Naive thymus-derived CD4-positive, alpha-beta T cell (primary cell): Measurements from ENCODE around the gene JMJD7. TPM values are rescaled to one million over a fixed set of nuclear protein-coding genes. Genes with fewer than 3 reads are reported as not detected.

Experiments
- ATAC-seq: fragments of 150-1000 bp; cut with Tn5 transposase; 2 replicates; pipeline ENCODE4 v1.10.0; 2021; ENCODE audit warnings: mild to moderate bottlenecking, moderate library complexity
- CTCF ChIA-PET: fragments of 350-600 bp; sonication (Branson Sonifier 250); formaldehyde crosslinking; loops from one replicate; lab custom pipeline; 2021; ENCODE audit warnings: antibody characterized with exemption; lab: Charles Lee
- POLR2A ChIA-PET: fragments of 350-600 bp; sonication (Branson Sonifier 250); formaldehyde crosslinking; loops from one replicate; lab custom pipeline; 2021; ENCODE audit warnings: antibody characterized with exemption, inconsistent platforms; lab: Charles Lee
- DNase-seq, 9 donors: peaks; one replicate each; pipeline versions ENCODE4 v3.0.0 to v3.0.0-alpha.2; 2020 to 2022; ENCODE audit warnings: mixed read lengths in 1 of 9
- H3K27ac ChIP-seq: one replicate; pipeline ENCODE4 v1.7.0; 2013; ENCODE audit warnings: mild to moderate bottlenecking, low read depth, low read length, moderate library complexity
- H3K27me3 ChIP-seq, 2 donors: one replicate each; pipeline ENCODE4 v1.7.0; 2013; ENCODE audit warnings: low read length in 2 of 2, mild to moderate bottlenecking in 2 of 2, moderate library complexity in 2 of 2; ENCODE audit not compliant: control insufficient read depth in 2 of 2, insufficient read depth in 2 of 2
- H3K36me3 ChIP-seq, 3 experiments: 1 replicate in 2 of 3; 2 replicates in 1 of 3; pipeline ENCODE4 v1.7.0; 2013; ENCODE audit warnings: low read length in 3 of 3, mild to moderate bottlenecking in 3 of 3, moderate library complexity in 1 of 3; ENCODE audit not compliant: insufficient read depth in 3 of 3, control insufficient read depth in 2 of 3
- H3K4me1 ChIP-seq, 2 donors: one replicate each; pipeline ENCODE4 v1.7.0; 2013; ENCODE audit warnings: low read length in 2 of 2, mild to moderate bottlenecking in 2 of 2, moderate library complexity in 1 of 2; ENCODE audit not compliant: control insufficient read depth in 2 of 2, insufficient read depth in 2 of 2
- H3K4me3 ChIP-seq: 2 replicates; pipeline ENCODE4 v1.7.0; 2013; ENCODE audit warnings: mild to moderate bottlenecking, low read length
- H3K9me3 ChIP-seq, 3 experiments: 1 replicate in 2 of 3; 2 replicates in 1 of 3; pipeline ENCODE4 v1.7.0; 2013; ENCODE audit warnings: low read length in 3 of 3; ENCODE audit not compliant: control insufficient read depth in 2 of 3
- H3K27ac Mint-ChIP-seq, 9 donors: one replicate each; pipeline ENCODE4 v1.8.0; 2020 to 2022; ENCODE audit warnings: mixed read lengths in 9 of 9, mild to moderate bottlenecking in 8 of 9, moderate library complexity in 5 of 9, inconsistent platforms in 2 of 9
- H3K27me3 Mint-ChIP-seq, 5 donors: one replicate each; pipeline ENCODE4 v1.8.0; 2021 to 2022; ENCODE audit warnings: mixed read lengths in 5 of 5, mild to moderate bottlenecking in 1 of 5
- H3K36me3 Mint-ChIP-seq, 5 donors: one replicate each; pipeline ENCODE4 v1.8.0; 2020 to 2022; ENCODE audit warnings: mixed read lengths in 5 of 5, mild to moderate bottlenecking in 3 of 5, inconsistent platforms in 1 of 5
- H3K4me1 Mint-ChIP-seq, 7 donors: one replicate each; pipeline ENCODE4 v1.8.0; 2020 to 2022; ENCODE audit warnings: mixed read lengths in 7 of 7, mild to moderate bottlenecking in 3 of 7, inconsistent platforms in 1 of 7
- H3K4me3 Mint-ChIP-seq, 10 donors: one replicate each; pipeline ENCODE4 v1.8.0; 2020 to 2022; ENCODE audit warnings: mild to moderate bottlenecking in 10 of 10, mixed read lengths in 10 of 10, moderate library complexity in 6 of 10, inconsistent platforms in 2 of 10
- H3K9me3 Mint-ChIP-seq, 11 donors: one replicate each; pipeline ENCODE4 v1.8.0; 2020 to 2022; ENCODE audit warnings: mixed read lengths in 11 of 11, mild to moderate bottlenecking in 4 of 11, inconsistent platforms in 1 of 11, moderate library complexity in 1 of 11
- intact Hi-C, 2 donors: fragments of 100-400 bp; cut with micrococcal nuclease; formaldehyde crosslinking; loops; one replicate each; pipeline ENCODE4 v1.15.1; 2023
- polyA plus RNA-seq, 2 donors: library from polyadenylated mRNA; unstranded; fragments of 300-500 nt; fragmentation: Illumina TruSeq; gene quantifications; one replicate each; pipeline ENCODE4 v1.2.3, GENCODE V29; 2021
- total RNA-seq, 6 experiments: library from RNA in 5 of 6; stranded (reverse) in 5 of 6; gene quantifications; 1 replicate in 5 of 6; 2 replicates in 1 of 6; pipeline ENCODE4 v1.2.3 and lab custom pipeline; 2021 to 2026

Gene JMJD7
- total and polyA plus RNA-seq, 7 experiments from 2014 or later, result 22.4 to 83.7 (median 36.4) TPM

DNA sequence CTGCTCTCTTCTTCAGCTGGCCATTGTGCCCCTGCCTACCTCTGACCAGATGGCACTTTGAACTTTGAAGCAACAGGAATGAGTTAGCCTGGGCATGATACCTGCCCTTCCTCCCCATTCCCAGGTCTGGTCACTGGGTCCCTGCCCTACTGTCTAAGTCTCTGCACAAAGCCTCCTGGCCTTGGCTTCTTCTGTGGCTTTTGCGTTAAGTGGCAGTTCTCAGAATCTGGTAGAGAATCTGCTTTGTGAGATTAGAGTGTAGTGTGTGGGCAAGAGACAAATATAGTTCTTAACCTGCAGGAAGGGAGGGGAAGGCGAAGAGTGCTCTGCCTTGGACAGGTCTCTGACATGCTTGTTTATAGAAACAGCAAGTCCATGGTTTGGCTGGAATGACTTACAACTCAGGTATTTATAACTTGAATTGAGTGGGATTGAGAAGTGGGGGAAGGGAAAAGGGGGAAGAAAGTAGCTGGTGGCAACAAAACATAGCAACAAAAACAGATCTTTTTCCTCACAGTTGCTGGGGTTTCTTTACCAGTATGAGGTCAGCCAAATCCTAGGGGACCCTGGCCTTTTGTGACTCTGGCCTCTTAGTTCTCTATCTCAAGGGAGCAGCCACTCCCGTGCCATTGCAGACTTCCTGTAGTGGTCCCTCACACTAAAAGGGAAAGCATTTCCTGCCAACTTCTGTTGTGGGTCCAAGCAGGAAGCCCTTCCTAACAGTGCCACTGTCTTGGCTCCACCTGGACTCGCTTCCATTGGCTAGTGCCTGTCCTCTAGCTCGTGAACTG, 36.9 kb upstream of the JMJD7 start:
- intact Hi-C loops, result loop anchor here (2.0 kb wide), 2 partner anchors 14 to 16 kb away; partner anchors contain the start of gene MAPKBP1 (in 1 of the 2)
- POLR2A ChIA-PET, result interaction anchor here (0.6 to 0.7 kb wide), 2 partner anchors 17 to 1698 kb away, joined by 3 to 4 read pairs; partner anchors contain the start of gene MAPKBP1
- H3K4me1 ChIP-seq, result peaks cover 8 to 10% of the 10 kb centered on the region in 2 donors

DNA sequence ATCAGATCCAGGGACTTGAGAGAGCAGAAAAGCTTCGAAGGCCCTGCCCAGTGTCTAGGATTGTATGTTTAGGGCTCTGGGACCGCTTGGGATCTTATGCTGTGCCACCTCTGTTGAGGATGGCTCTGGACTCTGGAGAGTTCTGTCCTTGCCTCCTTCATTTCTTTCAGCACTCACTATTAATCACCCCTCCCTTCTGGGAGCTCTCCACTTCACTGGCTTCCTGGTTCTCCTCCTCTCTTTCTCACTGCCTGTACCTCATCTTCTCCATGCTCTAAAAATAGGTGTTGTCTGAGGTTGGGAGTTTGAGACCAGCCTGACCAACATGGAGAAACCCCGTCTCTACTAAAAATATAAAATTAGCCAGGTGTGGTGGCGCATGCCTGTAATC, 36.4 kb upstream of the JMJD7 start:
- no peaks in the 10 kb centered on the region for H3K27me3 ChIP-seq
- POLR2A ChIA-PET, result interaction anchor here (0.6 to 0.7 kb wide), 2 partner anchors 17 to 96 kb away, joined by 3 to 4 read pairs; partner anchors contain the start of gene MAPKBP1
- no peak overlapping the region for H3K27ac ChIP-seq
- peaks cover 55 to 78% (median 63%) of the 10 kb centered on the region in 7 donors for H3K4me1 Mint-ChIP-seq
- H3K4me3 ChIP-seq, result no peak overlapping the region
- intact Hi-C loops, result loop anchor here (2.0 kb wide), 2 partner anchors 15 to 17 kb away; partner anchors contain the start of gene MAPKBP1 (in 1 of the 2)
- H3K36me3 ChIP-seq, result no peaks in the 10 kb centered on the region
- DNase-seq (no peak), ATAC-seq (no peak)
- peaks cover 8 to 10% of the 10 kb centered on the region in 2 donors for H3K4me1 ChIP-seq
- peak overlapping the region in 4 of 10 donors; percentile 23 to 70 (median 63) for H3K4me3 Mint-ChIP-seq
- peaks cover 0 to 2% (median 0%) of the 10 kb centered on the region in 5 donors for H3K36me3 Mint-ChIP-seq
- CTCF ChIA-PET, result no interaction called here
- H3K9me3 ChIP-seq, result no peaks in the 10 kb centered on the region
- no peaks in the 10 kb centered on the region for H3K9me3 Mint-ChIP-seq
- H3K27ac Mint-ChIP-seq, result peak overlapping the region in 3 of 9 donors; percentile 27 to 87 (median 46)
- no peaks in the 10 kb centered on the region for H3K27me3 Mint-ChIP-seq

More for the DNA sequence above, 36.9 kb upstream of the JMJD7 start:
- no peak overlapping the region for H3K27ac ChIP-seq
- no peak overlapping the region for H3K4me3 ChIP-seq
- DNase-seq, result no peak
- CTCF ChIA-PET, result no interaction called here
- Mint-ChIP-seq H3K27ac (peak overlapping the region in 7 of 9 donors; percentile 1 to 90 (median 53)), H3K36me3 (peaks cover 0 to 2% (median 0%) of the 10 kb centered on the region in 5 donors), H3K9me3 (no peaks in the 10 kb centered on the region), H3K4me1 (peaks cover 50 to 72% (median 57%) of the 10 kb centered on the region in 7 donors), H3K4me3 (peak overlapping the region; percentile 2 to 70 (median 46)), H3K27me3 (no peaks in the 10 kb centered on the region)
- H3K9me3 ChIP-seq, result no peaks in the 10 kb centered on the region
- H3K27me3 ChIP-seq, result no peaks in the 10 kb centered on the region
- H3K36me3 ChIP-seq, result no peaks in the 10 kb centered on the region
- ATAC-seq, result no peak

DNA sequence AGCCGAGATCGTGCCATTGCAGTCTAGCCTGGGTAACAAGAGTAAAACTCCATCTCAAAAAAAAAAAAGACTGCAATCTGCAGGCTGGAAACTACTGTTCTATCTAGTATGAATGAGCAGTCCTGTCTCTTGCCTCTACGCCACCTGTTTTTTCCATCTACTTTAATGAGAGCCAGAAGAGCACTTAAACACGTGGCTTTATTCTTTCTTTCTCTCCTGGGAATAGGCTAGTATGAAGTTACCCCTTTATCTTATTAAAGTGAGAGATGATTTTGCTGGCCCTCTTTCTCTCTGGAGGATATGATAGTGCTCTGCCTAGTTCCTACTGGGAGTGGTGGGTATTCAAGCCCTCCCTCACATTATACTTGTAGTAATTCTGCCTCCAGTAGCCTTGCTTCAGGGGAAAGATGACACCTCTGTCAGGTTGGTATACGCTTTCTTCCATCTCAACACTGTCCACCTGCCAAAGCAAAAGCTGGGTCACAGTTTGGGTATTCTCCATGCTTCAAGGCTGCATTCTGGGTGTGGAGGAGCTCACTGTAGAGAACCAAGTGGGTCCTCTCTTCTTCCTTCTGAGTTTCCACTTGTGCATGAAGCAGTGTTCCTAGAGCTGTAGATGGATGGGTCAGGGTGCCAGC, 35.8 kb upstream of the JMJD7 start:
- Histone ChIP-seq H3K9me3 (no peaks in the 10 kb centered on the region), H3K4me3 (no peak overlapping the region), H3K27ac (no peak overlapping the region), H3K4me1 (peaks cover 8 to 10% of the 10 kb centered on the region in 2 donors), H3K27me3 (no peaks in the 10 kb centered on the region), H3K36me3 (no peaks in the 10 kb centered on the region)
- ChIA-PET CTCF (no interaction called here), POLR2A (interaction anchor here (0.6 kb wide), 1 partner anchor 97 kb away, joined by 4 read pairs; no protein-coding TSS in a partner anchor)
- intact Hi-C loops, result loop anchor here (2.0 kb wide), 2 partner anchors 15 to 17 kb away; partner anchors contain the start of gene MAPKBP1 (in 1 of the 2)
- DNase-seq (no peak), ATAC-seq (no peak)
- peak overlapping the region in 1 of 10 donors; percentile 59 for H3K4me3 Mint-ChIP-seq
- H3K9me3 Mint-ChIP-seq, result no peaks in the 10 kb centered on the region
- H3K4me1 Mint-ChIP-seq, result peaks cover 58 to 83% (median 67%) of the 10 kb centered on the region in 7 donors
- peaks cover 0 to 2% (median 0%) of the 10 kb centered on the region in 5 donors for H3K36me3 Mint-ChIP-seq
- H3K27ac Mint-ChIP-seq, result no peak overlapping the region
- no peaks in the 10 kb centered on the region for H3K27me3 Mint-ChIP-seq

DNA sequence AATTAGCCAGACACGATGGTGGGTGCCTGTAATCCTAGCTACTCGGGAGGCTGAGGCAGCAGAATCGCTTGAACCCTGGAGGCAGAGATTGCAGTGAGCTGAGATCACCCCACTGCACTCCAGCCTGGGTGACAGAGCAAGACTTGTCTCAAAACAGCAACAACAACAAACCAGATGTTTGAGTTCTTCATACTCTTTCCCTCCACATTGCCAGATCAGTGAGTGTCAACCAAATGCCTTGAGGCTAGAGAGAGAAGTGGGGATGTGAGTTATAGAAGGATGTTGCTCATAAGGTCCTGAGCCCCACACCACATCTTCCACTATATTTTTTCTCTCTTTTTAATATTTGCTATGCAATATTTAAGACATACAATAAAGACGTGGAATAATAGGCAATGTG, 33.8 kb upstream of the JMJD7 start:
- ChIA-PET CTCF (interaction anchor here (0.6 to 2.7 kb wide), 3 partner anchors 18 to 912 kb away, joined by 3 to 8 read pairs (median 4); partner anchors contain the start of gene MAPKBP1), POLR2A (no interaction called here)
- Histone ChIP-seq H3K27me3 (no peaks in the 10 kb centered on the region), H3K4me1 (peaks cover 8 to 10% of the 10 kb centered on the region in 2 donors), H3K27ac (no peak overlapping the region), H3K36me3 (peaks cover 0 to 3% (median 0%) of the 10 kb centered on the region in 3 experiments), H3K9me3 (no peaks in the 10 kb centered on the region), H3K4me3 (no peak overlapping the region)
- H3K4me3 Mint-ChIP-seq, result no peak overlapping the region
- no peaks in the 10 kb centered on the region for H3K9me3 Mint-ChIP-seq
- H3K36me3 Mint-ChIP-seq, result peaks cover 0 to 2% (median 0%) of the 10 kb centered on the region in 5 donors
- no peaks in the 10 kb centered on the region for H3K27me3 Mint-ChIP-seq
- intact Hi-C loops, result no loop called here
- peaks cover 50 to 74% (median 62%) of the 10 kb centered on the region in 7 donors for H3K4me1 Mint-ChIP-seq
- no peak for DNase-seq
- no peak for ATAC-seq
- H3K27ac Mint-ChIP-seq, result peak overlapping the region in 1 of 9 donors; percentile 38

DNA sequence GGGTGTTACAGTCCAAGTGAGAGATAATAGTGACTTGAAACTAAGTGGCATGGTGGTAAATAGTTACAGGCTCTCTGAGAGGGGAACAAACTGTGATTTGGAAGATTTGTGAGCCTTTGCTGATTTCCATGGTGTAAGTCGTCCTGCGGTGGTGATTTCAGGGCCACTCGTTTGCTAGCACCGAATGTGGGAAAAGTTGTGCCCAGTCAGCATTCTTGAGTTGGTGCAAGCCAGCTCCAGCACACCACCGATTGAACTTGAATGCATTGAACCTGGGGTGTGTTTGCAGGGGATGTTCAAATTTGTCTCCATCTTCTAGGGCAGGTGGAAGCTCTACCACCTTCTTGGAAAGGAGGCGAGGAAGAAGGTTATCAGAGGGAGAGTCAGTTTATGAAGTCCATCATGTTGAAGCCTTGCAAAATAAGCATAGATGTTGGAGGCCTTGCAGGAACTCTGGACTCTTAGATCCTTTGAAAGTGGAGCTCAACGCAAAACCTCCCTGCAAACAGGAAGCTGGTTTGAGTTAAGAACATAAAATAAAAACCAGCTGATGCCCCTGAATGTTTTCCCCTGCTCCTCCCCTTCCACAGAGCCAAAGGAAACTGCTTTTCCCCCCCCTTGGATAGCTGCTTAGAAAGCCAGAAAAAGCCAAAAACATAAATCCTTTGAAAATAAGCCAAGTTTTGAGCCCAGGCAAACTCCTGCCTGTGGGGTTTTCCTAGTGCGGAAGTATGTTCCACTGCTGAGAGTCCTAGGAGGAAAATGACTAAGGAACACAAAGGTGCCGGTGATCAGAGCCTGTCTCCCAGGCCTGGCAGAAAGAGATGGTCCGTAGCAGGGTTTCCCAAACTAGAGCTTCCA, 31.7 kb upstream of the JMJD7 start:
- Mint-ChIP-seq H3K4me1 (peaks cover 28 to 52% (median 40%) of the 10 kb centered on the region in 7 donors), H3K9me3 (no peaks in the 10 kb centered on the region), H3K36me3 (peaks cover 0 to 18% (median 9%) of the 10 kb centered on the region in 5 donors), H3K27ac (peak overlapping the region in 5 of 9 donors; percentile 63 to 79 (median 75)), H3K27me3 (no peaks in the 10 kb centered on the region), H3K4me3 (peak overlapping the region in 3 of 10 donors; percentile 11 to 33 (median 27))
- Histone ChIP-seq H3K4me3 (no peak overlapping the region), H3K36me3 (peaks cover 0 to 22% (median 0%) of the 10 kb centered on the region in 3 experiments), H3K4me1 (peaks cover 0 to 3% of the 10 kb centered on the region in 2 donors), H3K27me3 (no peaks in the 10 kb centered on the region), H3K9me3 (no peaks in the 10 kb centered on the region), H3K27ac (no peak overlapping the region)
- ChIA-PET POLR2A (interaction anchor here (0.6 to 1.1 kb wide), 2 partner anchors 22 to 184 kb away, joined by 3 to 5 read pairs; partner anchors contain the start of gene MAPKBP1), CTCF (interaction anchor here (0.5 to 2.7 kb wide), 4 partner anchors 13 to 23 kb away, joined by 3 to 8 read pairs (median 6); partner anchors contain the start of gene MAPKBP1)
- ATAC-seq, result no peak
- DNase-seq, result no peak
- intact Hi-C loops, result no loop called here
